ENCODE results near the gene TRIM38.
"Not testable (repeated sequence)": the region's sequence is repeated elsewhere in the genome, so short reads cannot be mapped to it uniquely, and the experiment has no call there.

The TRIM38 gene

GRCh38 chr6:25927756-25928216 lies 34.8 kb upstream of the TRIM38 start:
- no peak for FAIRE-seq

GRCh38 chr6:25928562-25929324 lies 33.9 kb upstream of the TRIM38 start:
- DNase-seq (ENCODE audit: insufficient read length) (no peak), FAIRE-seq (no peak)
- no peak for TF ChIP-seq POLR2AphosphoS5 (IDR thresholded peaks at IDR 0.05; ENCODE audit: low read depth, low read length)
- no peak for TF ChIP-seq POLR2A (IDR thresholded peaks at IDR 0.05; ENCODE audit: low read depth, low read length)
- TF ChIP-seq TAF1 (IDR thresholded peaks at IDR 0.05; ENCODE audit: borderline replicate concordance, low read depth, low read length), result no peak

More at GRCh38 chr6:25927756-25928216, 34.8 kb upstream of the TRIM38 start:
- DNase-seq (ENCODE audit: insufficient read length), result no peak
- no peak for TF ChIP-seq POLR2AphosphoS5 (IDR thresholded peaks at IDR 0.05; ENCODE audit: low read depth, low read length)
- no peak for TF ChIP-seq POLR2A (IDR thresholded peaks at IDR 0.05; ENCODE audit: low read depth, low read length)
- no peak for TF ChIP-seq TAF1 (IDR thresholded peaks at IDR 0.05; ENCODE audit: borderline replicate concordance, low read depth, low read length)

- not testable (repeated sequence) for DNase-seq (ENCODE audit: insufficient read length); FAIRE-seq
Observed at GRCh38 chr6:25929785-25930184, 32.8 kb upstream of the TRIM38 start.

- TF ChIP-seq POLR2A (IDR thresholded peaks at IDR 0.05; ENCODE audit: low read depth, low read length) (no peak), POLR2AphosphoS5 (IDR thresholded peaks at IDR 0.05; ENCODE audit: low read depth, low read length) (no peak), TAF1 (IDR thresholded peaks at IDR 0.05; ENCODE audit: borderline replicate concordance, low read depth, low read length) (no peak)
- no peak for FAIRE-seq
- DNase-seq (ENCODE audit: insufficient read length), result no peak
Observed at GRCh38 chr6:25930532-25931410, 31.8 kb upstream of the TRIM38 start, which contains the start of gene SLC17A2. Gene SLC17A2, minus strand, starts transcription at chr6:25930691. Its CDS starts 4,895 bp downstream, at chr6:25925796.

- FAIRE-seq, result no peak
- TF ChIP-seq POLR2AphosphoS5 (IDR thresholded peaks at IDR 0.05; ENCODE audit: low read depth, low read length) (no peak), POLR2A (IDR thresholded peaks at IDR 0.05; ENCODE audit: low read depth, low read length) (no peak), TAF1 (IDR thresholded peaks at IDR 0.05; ENCODE audit: borderline replicate concordance, low read depth, low read length) (no peak)
- DNase-seq (ENCODE audit: insufficient read length), result no peak
Observed at GRCh38 chr6:25931411-25931709, 31.2 kb upstream of the TRIM38 start.

GRCh38 chr6:25934156-25934555 lies 28.4 kb upstream of the TRIM38 start:
- TF ChIP-seq TAF1 (IDR thresholded peaks at IDR 0.05; ENCODE audit: borderline replicate concordance, low read depth, low read length) (no peak), POLR2A (IDR thresholded peaks at IDR 0.05; ENCODE audit: low read depth, low read length) (no peak), POLR2AphosphoS5 (IDR thresholded peaks at IDR 0.05; ENCODE audit: low read depth, low read length) (no peak)
- DNase-seq (ENCODE audit: insufficient read length) (no peak), FAIRE-seq (no peak)

- no peak for TF ChIP-seq POLR2A (IDR thresholded peaks at IDR 0.05; ENCODE audit: low read depth, low read length)
- TF ChIP-seq POLR2AphosphoS5 (IDR thresholded peaks at IDR 0.05; ENCODE audit: low read depth, low read length), result no peak
- no peak for TF ChIP-seq TAF1 (IDR thresholded peaks at IDR 0.05; ENCODE audit: borderline replicate concordance, low read depth, low read length)
- DNase-seq (ENCODE audit: insufficient read length), result no peak
- FAIRE-seq, result no peak
Observed at GRCh38 chr6:25934735-25935313, 27.8 kb upstream of the TRIM38 start.

- no peak for FAIRE-seq
- TF ChIP-seq TAF1 (IDR thresholded peaks at IDR 0.05; ENCODE audit: borderline replicate concordance, low read depth, low read length), result no peak
- TF ChIP-seq POLR2AphosphoS5 (IDR thresholded peaks at IDR 0.05; ENCODE audit: low read depth, low read length), result no peak
- no peak for TF ChIP-seq POLR2A (IDR thresholded peaks at IDR 0.05; ENCODE audit: low read depth, low read length)
Observed at GRCh38 chr6:25935953-25936352, 26.6 kb upstream of the TRIM38 start.

GRCh38 chr6:25939593-25939992 lies 23.0 kb upstream of the TRIM38 start:
- TF ChIP-seq TAF1 (IDR thresholded peaks at IDR 0.05; ENCODE audit: borderline replicate concordance, low read depth, low read length) (no peak), POLR2AphosphoS5 (IDR thresholded peaks at IDR 0.05; ENCODE audit: low read depth, low read length) (no peak), POLR2A (IDR thresholded peaks at IDR 0.05; ENCODE audit: low read depth, low read length) (no peak)
- no peak for FAIRE-seq
- DNase-seq (ENCODE audit: insufficient read length), result no peak

More at GRCh38 chr6:25935953-25936352, 26.6 kb upstream of the TRIM38 start:
- no peak for DNase-seq (ENCODE audit: insufficient read length)

GRCh38 chr6:25942561-25943147 lies 19.9 kb upstream of the TRIM38 start:
- TF ChIP-seq POLR2A (IDR thresholded peaks at IDR 0.05; ENCODE audit: low read depth, low read length) (no peak), POLR2AphosphoS5 (IDR thresholded peaks at IDR 0.05; ENCODE audit: low read depth, low read length) (no peak), TAF1 (IDR thresholded peaks at IDR 0.05; ENCODE audit: borderline replicate concordance, low read depth, low read length) (no peak)
- DNase-seq (ENCODE audit: insufficient read length) (no peak), FAIRE-seq (peak; percentile 83)

- DNase-seq (ENCODE audit: insufficient read length), result no peak
- FAIRE-seq, result no peak
- no peak for TF ChIP-seq POLR2AphosphoS5 (IDR thresholded peaks at IDR 0.05; ENCODE audit: low read depth, low read length)
- no peak for TF ChIP-seq TAF1 (IDR thresholded peaks at IDR 0.05; ENCODE audit: borderline replicate concordance, low read depth, low read length)
- no peak for TF ChIP-seq POLR2A (IDR thresholded peaks at IDR 0.05; ENCODE audit: low read depth, low read length)
Observed at GRCh38 chr6:25943887-25944286, 18.7 kb upstream of the TRIM38 start.
